NCI-H2196 (cell line): ENCODE measurements around the gene TEAD1.
A peak's percentile ranks its signal among the peaks of the same experiment; 100 is the strongest.

Experiments
- DNase-seq: peaks from one replicate; lab custom pipeline; 2025; ENCODE audit not compliant: unreplicated experiment; lab: John Stamatoyannopoulos, UW

Gene TEAD1

DNA sequence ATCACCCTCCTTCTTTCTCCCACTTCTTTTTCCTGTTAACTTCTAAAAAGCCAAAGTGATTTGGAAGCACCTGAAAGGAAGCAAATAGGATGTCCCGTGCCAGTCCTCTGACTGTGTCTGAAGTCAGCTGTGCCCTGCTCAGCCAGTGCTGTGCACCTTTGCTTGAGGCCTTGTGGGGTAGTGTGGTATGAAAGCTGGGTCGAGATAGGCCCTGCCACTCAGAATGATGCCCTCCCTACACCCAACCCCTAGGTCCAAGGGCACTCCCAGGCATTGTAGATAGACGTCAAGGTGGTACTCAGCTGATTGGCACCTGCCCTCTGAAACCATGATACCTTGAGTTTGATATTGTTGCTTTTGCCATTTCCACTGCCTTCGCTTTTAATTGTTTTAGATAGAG is 251.3 kb downstream of the TEAD1 start:
- no peak for DNase-seq

DNA sequence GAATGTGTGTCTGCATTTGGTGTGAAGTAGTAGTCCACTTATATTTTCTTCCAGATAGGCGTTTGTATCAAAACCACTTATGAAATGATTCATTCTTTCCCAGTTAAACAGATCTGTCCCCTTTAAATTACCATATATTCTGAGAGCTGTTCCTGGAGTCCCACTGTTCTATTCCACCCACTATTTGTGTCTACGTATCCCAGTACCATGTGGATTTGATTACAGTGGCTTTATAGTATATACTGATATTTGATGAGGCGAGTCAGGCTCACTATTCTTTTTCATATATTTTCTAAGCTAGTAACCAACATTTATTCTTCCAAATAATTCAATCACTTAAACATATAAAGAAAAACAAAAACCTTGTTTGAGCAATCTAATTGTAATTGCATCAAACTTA is 253.0 kb downstream of the TEAD1 start:
- DNase-seq, result no peak

DNA sequence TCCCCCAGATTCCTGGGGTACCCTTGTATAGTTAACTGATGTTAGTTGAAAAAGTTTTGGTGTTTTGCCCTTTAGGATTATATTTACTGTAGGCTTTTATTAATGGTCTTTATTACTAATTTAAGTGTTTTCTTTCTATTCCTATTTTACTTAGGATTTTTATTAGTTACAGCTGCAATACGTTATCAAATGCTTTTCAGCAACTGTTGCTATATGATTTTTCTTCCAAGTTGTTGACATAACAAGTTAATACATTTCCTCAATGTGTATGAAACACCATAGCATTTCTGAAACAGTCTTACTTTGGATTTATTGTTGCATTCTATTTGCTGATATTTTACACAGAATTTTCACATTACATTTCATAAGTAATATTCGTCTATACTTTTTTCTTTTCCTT is 253.7 kb downstream of the TEAD1 start:
- no peak for DNase-seq

DNA sequence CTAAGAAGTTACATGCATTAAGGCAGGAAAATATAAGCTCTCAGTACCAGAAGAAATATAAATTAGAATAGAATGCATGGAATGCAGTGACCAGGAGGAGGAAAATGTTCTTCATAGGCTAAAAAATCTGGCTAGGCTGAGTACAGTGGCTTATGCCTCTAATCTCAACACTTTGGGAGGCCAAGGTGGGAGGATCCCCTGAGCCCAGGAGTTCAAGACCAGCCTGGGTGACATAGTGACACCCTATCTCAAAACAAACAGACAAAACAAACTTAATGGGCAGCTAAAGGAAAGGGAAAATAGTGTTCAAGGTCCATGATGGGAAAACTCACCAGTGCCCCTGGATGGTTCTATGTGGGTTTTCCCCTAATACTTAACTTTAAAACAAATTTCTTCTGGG is 256.6 kb downstream of the TEAD1 start:
- no peak for DNase-seq

DNA sequence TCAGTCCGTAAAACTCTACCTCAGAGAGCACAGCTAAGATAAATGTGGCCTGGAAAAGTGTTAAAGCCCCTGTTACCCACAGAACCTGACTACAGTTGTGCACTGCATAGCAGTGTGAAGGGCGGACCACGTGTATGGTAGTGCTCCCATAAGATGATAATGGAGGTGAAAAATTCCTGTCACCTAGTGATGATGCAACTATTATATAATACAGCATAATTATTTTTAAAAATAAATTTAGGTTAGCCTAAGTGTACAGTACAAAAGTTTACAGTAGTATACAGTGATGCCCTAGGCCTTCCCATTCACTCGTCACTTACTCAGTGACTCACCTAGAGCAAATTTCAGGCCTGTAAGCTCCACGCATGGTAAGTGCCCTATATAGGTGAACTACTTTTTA is 258.3 kb downstream of the TEAD1 start:
- no peak for DNase-seq

DNA sequence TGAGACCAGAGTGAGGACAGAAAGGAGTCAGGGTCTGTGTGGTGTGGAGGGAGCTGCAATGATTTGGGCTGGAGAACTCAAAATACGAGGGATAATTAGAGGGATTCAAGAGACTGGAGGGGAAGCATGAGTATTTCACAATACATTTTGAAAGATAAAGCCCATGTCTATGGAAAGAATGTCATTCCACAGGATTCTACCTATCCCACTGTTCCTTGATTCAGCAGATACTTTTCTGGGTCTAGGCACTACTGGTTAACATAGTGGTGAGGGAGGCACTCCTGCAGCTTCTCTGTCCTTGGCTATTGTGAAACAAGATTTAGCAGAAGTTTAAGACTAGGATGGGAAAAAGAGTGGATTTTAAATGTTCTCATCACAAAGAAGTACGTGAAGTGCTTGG is 262.0 kb downstream of the TEAD1 start:
- no peak for DNase-seq

DNA sequence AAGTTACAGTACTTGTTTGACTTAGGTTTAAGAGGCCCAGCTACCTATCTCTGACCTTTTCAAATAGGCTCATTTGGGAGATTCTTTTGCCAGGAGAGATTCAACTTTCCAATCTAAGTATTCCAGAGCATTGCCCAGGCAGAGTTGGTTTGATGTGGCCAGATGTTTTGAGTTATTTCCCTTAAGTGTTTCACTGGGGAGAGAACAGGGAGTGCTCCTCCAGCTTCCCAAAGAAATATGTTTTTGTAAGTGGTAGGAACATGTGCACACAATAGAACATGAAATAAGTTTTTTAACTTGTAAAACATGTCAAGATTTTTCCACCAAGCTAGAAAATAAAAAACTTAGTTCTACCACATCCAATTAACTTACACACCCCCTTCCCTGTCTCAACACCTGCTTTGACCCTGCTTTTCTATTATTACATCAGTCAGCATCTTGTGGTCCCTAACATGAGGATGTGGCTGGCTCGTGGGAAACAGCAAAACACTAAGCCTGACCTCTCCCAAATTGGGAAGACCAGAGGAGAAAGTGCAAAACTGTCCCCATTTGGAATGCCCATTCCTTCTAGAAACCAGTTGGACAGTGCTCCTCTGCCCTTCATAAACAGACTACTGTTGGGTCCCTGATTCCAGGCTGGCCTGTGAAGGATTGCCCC is 264.5 kb downstream of the TEAD1 start:
- DNase-seq, result no peak

DNA sequence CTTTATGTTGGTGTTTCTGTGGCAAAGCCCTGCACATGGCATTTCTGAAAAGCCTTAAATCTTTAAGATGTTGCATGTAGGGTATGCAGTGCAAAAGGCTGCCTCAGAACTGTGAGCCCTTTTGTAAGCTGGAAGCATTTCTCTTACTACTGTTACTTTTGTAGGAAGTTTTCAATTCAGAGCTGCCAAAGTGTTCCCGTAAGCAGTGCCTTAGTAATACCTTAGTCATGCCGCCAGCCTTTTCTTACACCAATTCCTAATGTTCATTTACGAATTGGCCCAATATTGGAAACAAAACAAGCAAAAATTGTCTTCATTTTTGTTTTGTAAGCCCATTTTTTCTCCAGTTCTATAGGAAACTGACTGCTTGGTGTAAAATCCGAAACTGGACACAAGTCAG is 267.4 kb downstream of the TEAD1 start:
- DNase-seq, result no peak

DNA sequence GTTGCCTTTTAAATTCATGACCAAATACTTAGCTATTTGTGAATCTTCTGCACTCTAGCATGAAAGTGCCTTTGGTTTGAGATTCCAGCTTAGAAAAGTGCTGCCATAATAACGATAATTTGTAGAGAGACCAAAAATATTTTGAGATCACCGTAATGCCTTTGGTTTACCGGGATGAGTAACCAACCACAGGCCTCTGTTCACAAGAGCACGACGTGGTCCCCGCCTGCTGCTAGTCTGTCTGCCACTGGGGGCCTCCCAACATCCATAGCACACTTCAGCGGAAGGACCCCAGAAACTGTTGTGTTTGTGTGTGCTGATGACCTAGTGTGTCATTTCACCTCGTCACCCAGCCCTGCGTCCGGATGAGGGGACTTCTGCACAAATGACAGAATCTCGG is 267.9 kb downstream of the TEAD1 start:
- no peak for DNase-seq

DNA sequence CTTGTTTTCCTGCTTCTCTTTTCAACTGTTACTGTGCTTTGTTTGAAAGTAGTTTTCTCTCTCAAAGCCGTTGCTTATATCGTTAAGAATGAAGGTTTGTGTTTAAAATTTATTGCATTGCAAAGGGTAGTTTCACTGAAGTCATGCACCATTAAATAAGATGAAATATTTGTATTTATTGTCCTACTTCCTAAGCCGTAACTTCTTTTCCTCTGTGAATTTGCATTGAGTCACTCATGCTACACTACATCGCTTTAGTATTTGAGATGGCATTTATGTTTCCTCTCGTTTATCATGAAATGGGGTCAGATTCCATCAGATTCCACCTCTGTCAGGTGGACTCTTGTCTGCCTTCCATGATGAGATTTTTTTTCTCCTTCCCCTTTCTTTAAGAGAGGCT is 269.1 kb downstream of the TEAD1 start:
- no peak for DNase-seq

DNA sequence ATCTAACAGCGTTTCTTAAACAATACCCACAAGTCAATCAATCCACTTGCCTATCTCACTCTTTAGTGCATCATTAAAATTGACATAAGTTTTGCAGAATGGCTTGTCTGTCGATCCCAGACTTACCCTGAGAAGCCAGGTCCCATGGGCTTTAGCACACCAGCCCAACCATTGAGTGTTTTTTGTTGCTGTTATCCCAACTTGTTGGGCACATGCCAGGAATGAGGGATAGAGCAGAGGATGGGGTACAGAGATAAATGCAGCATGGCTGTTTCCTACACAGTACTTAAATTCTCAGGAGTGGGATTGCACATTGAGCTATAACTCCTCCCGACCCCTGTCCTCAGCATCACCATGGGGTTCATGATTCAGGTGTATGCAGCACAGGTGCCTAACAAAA is 270.7 kb downstream of the TEAD1 start:
- no peak for DNase-seq

DNA sequence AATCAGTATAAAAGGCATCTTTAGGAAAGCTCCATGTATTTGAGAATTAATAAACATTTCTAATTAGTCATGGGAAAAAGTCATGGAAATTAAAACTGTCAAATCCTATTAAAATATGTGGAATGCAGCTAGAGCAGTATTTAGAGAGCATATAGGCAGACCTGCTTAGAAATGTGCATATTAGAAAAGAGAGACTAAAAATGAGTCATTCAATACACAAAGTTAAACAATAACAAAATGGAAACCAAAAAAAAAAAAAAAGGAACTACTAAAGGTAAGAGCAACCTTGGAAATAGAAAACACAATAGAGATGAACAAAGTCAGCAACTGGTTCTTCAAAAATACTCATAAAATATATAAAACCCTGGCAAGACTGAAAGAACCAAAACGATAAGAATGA is 275.2 kb downstream of the TEAD1 start:
- no peak for DNase-seq

DNA sequence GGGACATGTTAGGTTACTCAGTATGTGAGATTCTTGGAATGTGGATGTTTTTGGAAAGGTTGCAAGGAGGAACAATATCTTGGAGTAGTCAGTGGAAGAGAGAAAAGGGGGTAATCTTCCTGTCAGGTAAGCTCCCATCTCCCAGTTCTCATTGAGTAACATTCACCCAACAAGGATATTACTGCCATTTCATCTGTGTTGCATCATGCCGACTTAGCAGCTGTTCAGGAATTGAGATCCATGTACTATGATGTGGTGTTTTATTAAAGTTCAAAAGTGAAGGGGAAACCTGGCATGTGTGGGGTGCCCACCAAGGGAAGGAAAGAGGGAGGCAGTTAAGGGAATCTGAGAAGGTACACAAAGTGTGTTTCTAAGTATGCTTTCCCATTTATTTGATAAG is 276.4 kb downstream of the TEAD1 start:
- DNase-seq, result no peak

DNA sequence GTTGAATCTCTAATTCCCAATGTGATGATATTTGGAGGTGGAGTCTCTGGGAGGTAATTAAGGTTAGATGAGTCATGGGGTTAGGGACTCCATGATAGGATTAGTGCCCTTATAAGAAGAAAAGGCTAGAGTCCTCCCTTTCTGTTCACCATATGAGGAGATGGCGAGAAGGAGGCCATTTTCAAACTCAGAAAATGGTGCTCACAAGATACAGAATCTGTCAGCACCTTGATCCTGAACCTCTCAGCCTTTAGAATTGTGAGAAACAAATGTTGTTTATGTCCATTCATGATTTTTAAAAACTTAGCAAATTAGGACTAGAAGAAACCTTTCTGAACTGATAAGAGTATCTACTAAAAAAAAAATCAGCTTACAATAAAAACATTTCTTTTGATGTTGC is 277.2 kb downstream of the TEAD1 start:
- no peak for DNase-seq

DNA sequence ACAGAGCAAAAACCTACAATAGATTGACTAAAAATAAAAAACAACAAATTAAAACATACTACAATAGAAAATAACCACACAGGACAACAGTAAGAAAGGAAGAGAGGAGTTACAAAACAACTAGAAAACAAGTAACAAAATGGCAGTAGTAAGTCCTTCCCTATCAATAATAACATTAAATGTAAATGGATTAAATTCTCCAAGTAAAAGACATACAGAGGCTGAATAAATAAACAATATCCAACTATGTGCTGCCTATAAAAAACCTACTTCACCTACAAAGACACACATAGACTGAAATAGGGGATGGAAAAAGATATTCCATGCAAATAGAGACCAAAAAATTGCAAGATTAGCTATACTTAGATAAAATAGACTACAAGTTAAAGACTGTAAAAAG is 277.9 kb downstream of the TEAD1 start:
- DNase-seq, result no peak

DNA sequence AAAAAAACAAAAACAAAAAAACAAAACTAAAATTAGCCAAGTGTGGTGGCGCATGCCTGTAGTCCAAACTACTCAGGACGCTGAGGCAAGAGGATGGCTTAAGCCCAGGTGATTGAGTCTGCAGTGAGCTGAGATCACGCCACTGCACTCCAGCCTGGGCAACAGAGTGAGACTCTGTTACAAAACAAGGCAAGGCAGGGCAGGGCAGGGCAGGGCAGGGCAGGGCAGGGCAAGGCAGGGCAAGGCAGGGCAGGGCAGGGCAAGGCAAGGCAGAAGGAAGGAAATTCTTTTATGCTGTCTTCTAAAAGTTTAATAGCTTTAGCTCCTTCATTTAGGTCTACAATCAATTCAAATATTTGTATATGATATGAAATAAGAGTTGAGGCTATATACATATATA is 284.8 kb downstream of the TEAD1 start:
- DNase-seq, result no peak

DNA sequence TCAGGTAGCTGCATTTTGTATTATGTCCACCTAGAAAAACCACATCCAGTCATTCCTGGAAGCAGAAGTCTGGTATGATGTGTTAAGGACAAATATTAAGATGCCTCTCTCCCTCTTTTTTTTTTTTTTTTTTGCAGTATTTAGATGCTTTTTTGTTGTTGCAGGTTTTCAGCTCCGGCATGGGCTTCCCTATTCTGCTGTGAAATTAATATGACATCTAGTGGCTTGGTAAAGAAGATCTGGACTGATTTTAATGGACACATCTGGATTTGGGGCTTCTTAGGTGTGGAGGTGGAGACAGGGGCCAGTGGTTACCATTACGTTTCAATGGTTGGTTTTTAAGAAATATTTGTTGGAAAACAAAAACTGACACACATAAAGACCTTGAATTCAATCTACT is 287.4 kb downstream of the TEAD1 start:
- DNase-seq, result no peak

DNA sequence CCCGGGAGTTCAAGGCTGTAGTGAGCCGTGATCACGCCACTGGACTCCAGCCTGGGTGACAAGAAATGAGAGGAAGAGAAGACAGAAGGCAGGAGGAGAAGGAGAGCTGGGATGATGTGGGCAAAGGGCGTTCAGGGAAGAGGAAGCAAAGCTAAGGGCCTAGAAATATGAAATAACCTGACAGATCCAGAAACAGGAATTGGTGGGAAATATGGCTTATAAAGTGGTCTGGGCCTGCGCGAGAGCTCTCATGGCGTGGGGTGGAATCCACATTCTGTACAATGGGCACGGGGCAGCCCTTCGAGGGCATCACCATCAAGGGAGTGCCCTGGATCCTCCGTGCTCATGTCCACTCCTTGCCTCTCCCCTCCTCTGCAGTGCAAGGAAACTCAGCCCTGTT is 288.1 kb downstream of the TEAD1 start:
- DNase-seq, result no peak

DNA sequence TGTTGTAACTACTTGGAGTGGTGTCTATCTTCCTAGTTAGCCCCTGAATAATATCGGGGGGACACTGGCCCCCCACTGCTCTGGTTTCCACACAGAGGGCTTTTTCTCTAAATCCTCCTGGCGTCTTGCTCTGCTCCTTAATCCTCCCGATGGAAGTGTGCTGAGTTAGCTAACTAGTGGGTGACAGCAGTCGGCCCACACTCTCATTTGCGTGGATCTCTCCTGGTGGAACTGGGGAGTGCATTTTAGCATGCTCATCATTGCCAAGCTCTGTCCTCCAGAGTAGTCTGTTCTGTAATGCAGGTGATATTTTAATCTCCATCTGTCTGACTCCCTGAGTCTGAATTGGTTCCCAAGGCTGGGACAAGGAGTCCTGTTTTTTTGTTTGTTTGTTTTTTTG is 288.8 kb downstream of the TEAD1 start:
- DNase-seq, result no peak

DNA sequence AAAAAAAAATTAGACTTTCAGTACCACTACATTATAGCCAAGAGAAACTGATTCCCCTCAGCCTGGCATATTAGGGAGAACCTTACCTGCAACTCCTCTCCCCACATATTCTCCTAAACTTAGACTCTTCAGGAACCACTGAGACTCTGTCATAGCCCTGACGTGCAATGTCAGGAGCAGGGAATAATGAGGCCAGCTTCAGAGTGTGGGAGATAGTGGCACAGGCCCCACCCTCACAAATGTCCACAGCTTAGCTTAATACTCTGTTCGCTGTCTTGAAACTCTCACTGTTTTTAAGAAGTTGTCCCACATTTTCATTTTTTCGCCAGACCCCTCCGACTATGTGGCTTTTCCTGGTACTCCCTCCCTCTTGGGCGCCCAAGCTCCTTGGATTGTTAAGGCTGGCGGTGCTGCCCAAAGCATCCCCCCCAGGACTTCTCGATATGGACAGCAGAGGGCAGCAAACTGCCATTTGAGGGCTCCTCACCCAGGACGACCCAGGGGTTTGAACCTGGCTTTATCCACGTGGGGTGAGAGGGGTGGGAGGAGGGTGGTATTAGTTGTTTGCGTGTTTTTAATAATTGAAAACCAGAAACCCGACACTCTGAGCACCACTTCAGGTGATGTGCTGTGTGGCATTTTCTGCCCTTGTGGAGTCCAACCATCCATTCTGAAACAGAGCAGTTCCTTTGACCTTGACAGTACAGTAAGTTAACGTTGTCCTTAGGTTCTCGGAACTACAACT is 289.7 kb downstream of the TEAD1 start:
- peak; percentile 84 for DNase-seq

DNA sequence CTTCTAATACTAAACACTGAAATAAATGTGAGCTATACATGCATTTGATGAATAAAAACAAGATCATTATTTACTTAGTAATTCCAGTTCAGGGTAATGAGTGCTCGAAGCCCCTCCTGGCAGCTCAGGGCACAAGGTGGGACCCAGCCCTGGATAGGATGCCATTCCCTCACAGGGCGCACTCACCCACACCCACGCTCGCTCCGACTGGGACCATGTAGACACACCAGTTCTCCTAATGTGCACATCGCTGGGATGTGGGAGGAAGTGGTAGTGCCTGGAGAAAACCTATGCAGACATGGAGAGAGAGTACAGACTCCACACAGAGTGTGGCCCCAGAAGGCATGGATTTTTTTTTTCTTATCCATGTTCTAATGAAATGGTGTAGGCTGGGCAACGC is 290.4 kb downstream of the TEAD1 start:
- DNase-seq, result no peak

DNA sequence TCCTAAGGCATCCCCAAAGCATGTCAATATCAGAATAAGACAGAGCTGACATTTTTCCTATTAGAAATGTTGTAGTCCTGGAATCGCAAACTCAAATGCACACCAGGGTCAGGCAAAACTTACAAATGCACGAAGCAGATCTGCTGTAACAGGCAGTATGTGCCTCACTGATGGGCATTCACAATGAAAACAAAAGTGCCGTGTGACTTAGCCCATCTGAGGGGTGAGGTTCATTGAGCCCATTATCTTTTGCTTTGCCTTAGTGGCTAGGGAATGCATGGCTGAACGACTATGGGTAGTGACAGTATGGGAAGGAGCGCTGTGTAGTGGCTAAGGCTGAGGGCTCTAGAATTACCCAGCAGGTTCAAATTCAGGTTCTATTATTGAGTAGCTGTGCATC is 291.8 kb downstream of the TEAD1 start:
- DNase-seq, result no peak

DNA sequence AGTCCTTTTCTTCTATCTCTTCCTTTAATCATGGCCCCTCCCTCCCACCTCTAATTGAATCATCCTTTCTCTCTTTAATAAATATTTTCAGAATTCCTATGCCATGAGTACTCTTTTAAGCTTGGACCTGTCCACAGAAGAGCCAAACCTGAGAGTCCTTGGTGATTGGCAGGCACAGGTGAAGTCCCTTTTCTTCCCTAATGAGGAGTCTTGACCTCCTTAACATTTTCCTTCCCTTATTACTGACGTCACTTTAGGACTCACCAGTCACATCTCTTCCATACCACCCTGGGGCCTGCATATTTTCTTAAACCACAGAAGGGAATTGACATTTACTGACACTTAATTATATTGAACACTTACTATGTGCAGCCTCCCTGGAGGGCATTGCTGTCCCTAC is 293.9 kb downstream of the TEAD1 start:
- no peak for DNase-seq
